BLaER1 treated with 17β-estradiol and CSF1 and Interleukin-3, amounts not matched to agents 10 nM and 100 nM (cell line): Measurements from ENCODE around the gene HID1.
"Not testable (repeated sequence)": the region's sequence is repeated elsewhere in the genome, so short reads cannot be mapped to it uniquely, and the experiment has no call there.

Source experiments
- H3K27ac ChIP-seq, 11 experiments: shearing (Covaris generic); formaldehyde crosslinking; 2 replicates each; pipeline ENCODE4 v1.8.1; 2022
- H3K27me3 ChIP-seq, 11 experiments: shearing (Covaris generic); formaldehyde crosslinking; 2 replicates each; pipeline ENCODE4 v1.8.1; 2022
- H3K36me3 ChIP-seq, 11 experiments: shearing (Covaris generic); formaldehyde crosslinking; 2 replicates each; pipeline ENCODE4 v1.8.1; 2022
- H3K4me1 ChIP-seq, 10 experiments: shearing (Covaris generic); formaldehyde crosslinking; 2 replicates each; pipeline ENCODE4 v1.8.1; 2022
- H3K4me2 ChIP-seq, 11 experiments: shearing (Covaris generic); formaldehyde crosslinking; 2 replicates each; pipeline ENCODE4 v1.8.1; 2022
- H3K4me3 ChIP-seq, 10 experiments: shearing (Covaris generic); formaldehyde crosslinking; 2 replicates each; pipeline ENCODE4 v1.8.1; 2022
- H3K9ac ChIP-seq, 11 experiments: shearing (Covaris generic); formaldehyde crosslinking; 2 replicates each; pipeline ENCODE4 v1.8.1; 2022
- H3K9me3 ChIP-seq, 11 experiments: shearing (Covaris generic); formaldehyde crosslinking; replicated peaks in 1 of 11; 2 replicates each; pipeline ENCODE4 v1.8.1; 2022
- H4K20me1 ChIP-seq, 11 experiments: shearing (Covaris generic); formaldehyde crosslinking; 2 replicates each; pipeline ENCODE4 v1.8.1; 2022
- Cebpa-rat ChIP-seq, 11 experiments: shearing (Covaris generic); IDR thresholded peaks; 2 replicates each; pipeline ENCODE4 v1.8.1; 2022

Gene HID1

GRCh38 chr17:75011401-75012095, 39.0 kb upstream of the HID1 start:
- peaks cover 0 to 4% (median 0%) of the 10 kb centered on the region in 11 experiments; a peak in 3 of 22 replicates for H4K20me1 ChIP-seq
- peak overlapping the region in 8 of 10 experiments; percentile 78 to 94 (median 80); a peak in 9 of 20 replicates for H3K4me3 ChIP-seq
- H3K9me3 ChIP-seq: no peaks in the 10 kb centered on the region
- H3K9ac ChIP-seq: peak overlapping the region in 10 of 11 experiments; percentile 79 to 89 (median 86); a peak in 14 of 22 replicates
- H3K36me3 ChIP-seq: peaks cover 0 to 16% (median 8%) of the 10 kb centered on the region in 11 experiments; a peak in 17 of 22 replicates
- peaks cover 18 to 36% (median 32%) of the 10 kb centered on the region in 10 experiments for H3K4me1 ChIP-seq
- no peaks in the 10 kb centered on the region for H3K27me3 ChIP-seq
- H3K27ac ChIP-seq: peak overlapping the region in 9 of 11 experiments; percentile 65 to 88 (median 85); a peak in 14 of 22 replicates
- TF ChIP-seq Cebpa-rat (IDR thresholded peaks at IDR 0.05): no peak
- H3K4me2 ChIP-seq: peak overlapping the region; percentile 76 to 99 (median 88)

DNA sequence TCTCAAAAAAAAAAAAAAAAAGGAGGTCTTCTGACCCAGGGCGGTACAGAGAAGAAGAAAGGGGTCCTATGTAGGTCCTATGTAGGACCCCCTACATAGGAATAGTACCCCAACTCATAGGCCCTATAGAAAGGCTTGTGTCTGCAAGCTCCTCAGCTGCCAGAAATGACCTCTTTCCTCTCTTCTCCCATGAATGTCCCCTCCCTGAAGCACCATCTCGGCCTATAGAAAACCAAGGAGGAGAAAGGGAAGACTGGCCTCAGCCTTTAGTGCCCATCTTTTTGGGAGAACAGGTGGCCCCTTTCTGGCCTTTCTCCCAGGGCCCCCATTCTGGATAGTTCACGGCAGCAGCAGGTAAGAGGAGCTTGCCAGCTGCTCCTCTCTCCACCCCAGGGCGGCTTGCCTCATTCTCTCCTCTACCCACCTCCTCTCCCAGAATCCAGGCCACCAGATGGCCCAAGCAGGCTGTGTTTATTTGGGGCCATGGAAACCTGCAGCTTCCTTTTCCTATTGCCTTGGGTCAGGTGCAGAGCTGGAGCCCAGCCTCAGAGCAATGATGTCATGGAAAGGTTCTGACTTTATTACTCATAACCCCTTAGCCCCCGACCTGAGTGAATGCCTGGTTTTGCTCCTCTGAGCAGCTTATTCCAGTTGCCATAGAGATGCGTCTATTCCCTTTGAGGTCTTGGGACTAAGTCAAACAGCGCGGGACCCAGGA, 38.3 kb upstream of the HID1 start:
- peak overlapping the region in 6 of 11 experiments; percentile 76 to 96 (median 86); a peak in 12 of 22 replicates for H3K4me2 ChIP-seq

DNA sequence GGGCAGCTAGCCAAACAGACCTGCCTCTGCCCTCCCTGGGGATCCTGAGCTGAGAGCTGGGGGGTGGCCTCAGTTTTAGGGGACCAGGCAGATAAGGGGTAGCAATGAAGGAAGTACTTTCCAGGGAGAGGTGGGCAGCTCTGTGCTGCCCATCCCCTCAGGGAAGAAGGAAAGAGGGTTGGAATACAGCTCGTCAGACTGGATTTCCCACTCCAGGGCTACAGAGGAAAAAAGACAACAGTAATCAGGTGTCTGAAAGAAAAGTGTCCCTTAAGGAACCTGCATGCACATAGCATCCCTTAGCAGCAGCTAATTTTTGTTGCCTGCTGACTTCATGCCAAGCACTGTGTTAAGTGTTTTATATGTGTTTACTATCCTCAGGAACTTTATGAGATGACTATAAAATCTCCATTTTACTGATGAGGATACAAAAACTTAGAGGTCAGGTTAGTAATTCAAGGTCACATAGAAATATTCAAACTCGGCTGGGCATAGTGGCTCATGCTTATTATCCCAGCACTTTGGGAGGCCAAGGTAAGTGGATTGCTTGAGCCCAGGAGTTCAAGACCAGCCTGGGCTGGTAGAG, 36.7 kb upstream of the HID1 start:
- Histone ChIP-seq H4K20me1 (peaks cover 0 to 4% (median 0%) of the 10 kb centered on the region in 11 experiments; a peak in 2 of 22 replicates), H3K9ac (no peak overlapping the region), H3K36me3 (no peaks in the 10 kb centered on the region; a peak in 1 of 22 replicates), H3K4me2 (no peak overlapping the region), H3K27me3 (no peaks in the 10 kb centered on the region), H3K27ac (no peak overlapping the region), H3K4me1 (peaks cover 12 to 32% (median 29%) of the 10 kb centered on the region in 10 experiments), H3K9me3 (no peaks in the 10 kb centered on the region), H3K4me3 (no peak overlapping the region)
- no peak for TF ChIP-seq Cebpa-rat (IDR thresholded peaks at IDR 0.05)

More for the DNA sequence above, 38.3 kb upstream of the HID1 start:
- no peaks in the 10 kb centered on the region for H3K9me3 ChIP-seq
- H3K9ac ChIP-seq: no peak overlapping the region
- no peak overlapping the region for H3K4me3 ChIP-seq
- no peaks in the 10 kb centered on the region for H3K27me3 ChIP-seq
- TF ChIP-seq Cebpa-rat (IDR thresholded peaks at IDR 0.05): no peak
- H4K20me1 ChIP-seq: peaks cover 0 to 4% (median 0%) of the 10 kb centered on the region in 11 experiments; a peak in 2 of 22 replicates
- H3K27ac ChIP-seq: no peak overlapping the region
- H3K4me1 ChIP-seq: peaks cover 18 to 36% (median 32%) of the 10 kb centered on the region in 10 experiments
- peaks cover 0 to 9% (median under 1%) of the 10 kb centered on the region in 11 experiments; a peak in 4 of 22 replicates for H3K36me3 ChIP-seq

GRCh38 chr17:75008373-75008772, 35.8 kb upstream of the HID1 start:
- H3K9me3 ChIP-seq: no peaks in the 10 kb centered on the region
- no peak for TF ChIP-seq Cebpa-rat (IDR thresholded peaks at IDR 0.05)

GRCh38 chr17:75006653-75007052, 34.1 kb upstream of the HID1 start:
- Histone ChIP-seq H3K4me3 (no peak overlapping the region), H3K27me3 (no peaks in the 10 kb centered on the region), H4K20me1 (peaks cover 0 to 3% (median 0%) of the 10 kb centered on the region in 11 experiments; a peak in 1 of 22 replicates), H3K4me1 (peaks cover 0 to 11% (median 10%) of the 10 kb centered on the region in 10 experiments; a peak in 16 of 20 replicates), H3K36me3 (peaks cover 0 to 22% (median 5%) of the 10 kb centered on the region in 11 experiments; a peak in 12 of 22 replicates), H3K4me2 (no peak overlapping the region), H3K27ac (no peak overlapping the region), H3K9me3 (no peaks in the 10 kb centered on the region), H3K9ac (no peak overlapping the region)
- TF ChIP-seq Cebpa-rat (IDR thresholded peaks at IDR 0.05): no peak

More at GRCh38 chr17:75008373-75008772, 35.8 kb upstream of the HID1 start:
- peaks cover 0 to 7% (median 0%) of the 10 kb centered on the region in 11 experiments; a peak in 7 of 22 replicates for H3K36me3 ChIP-seq
- no peak overlapping the region for H3K4me3 ChIP-seq
- H3K27ac ChIP-seq: no peak overlapping the region
- peaks cover 3 to 23% (median 21%) of the 10 kb centered on the region in 10 experiments for H3K4me1 ChIP-seq
- H4K20me1 ChIP-seq: 0 out of 22 replicates have a peak, but pooled peaks cover 0 to 3% (median 0%) of the 10 kb centered on the region in 11 experiments
- H3K9ac ChIP-seq: no peak overlapping the region
- no peak overlapping the region for H3K4me2 ChIP-seq
- H3K27me3 ChIP-seq: no peaks in the 10 kb centered on the region

GRCh38 chr17:75006084-75006483, 33.5 kb upstream of the HID1 start:
- not testable (repeated sequence) for H3K9ac ChIP-seq, H3K4me1 ChIP-seq, H3K4me3 ChIP-seq, H3K27me3 ChIP-seq, H3K27ac ChIP-seq, H4K20me1 ChIP-seq, H3K9me3 ChIP-seq, H3K4me2 ChIP-seq
- H3K36me3 ChIP-seq: peaks cover 0 to 28% (median 10%) of the 10 kb centered on the region in 11 experiments; a peak in 12 of 22 replicates

DNA sequence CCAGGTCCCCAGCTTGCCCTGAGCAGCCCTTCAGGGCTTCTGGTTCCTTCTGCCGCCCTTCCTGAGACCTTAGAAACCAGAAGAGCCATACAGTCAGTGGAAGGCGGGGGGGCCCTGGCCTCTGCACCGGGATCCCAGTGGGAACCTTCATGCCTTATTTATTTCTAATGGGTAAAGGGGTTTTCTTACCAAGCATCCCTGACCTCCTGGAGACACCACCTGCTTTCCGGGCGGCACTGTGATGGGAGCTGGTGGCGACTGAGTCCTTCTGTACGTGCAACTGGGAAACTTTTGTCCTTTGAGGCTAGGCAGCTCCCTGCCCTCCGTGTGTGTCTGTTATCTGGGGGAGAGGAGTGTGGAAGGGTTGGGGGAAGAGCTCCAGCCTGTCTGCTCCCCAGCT, 32.7 kb upstream of the HID1 start:
- Histone ChIP-seq H3K9ac (no peak overlapping the region), H3K4me2 (no peak overlapping the region), H3K36me3 (peaks cover 0 to 32% (median 12%) of the 10 kb centered on the region in 11 experiments; a peak in 12 of 22 replicates), H3K9me3 (no peaks in the 10 kb centered on the region), H4K20me1 (peaks cover 0 to 3% (median 0%) of the 10 kb centered on the region in 11 experiments; a peak in 1 of 22 replicates), H3K4me1 (peaks cover 0 to 8% (median 0%) of the 10 kb centered on the region in 10 experiments; a peak in 4 of 20 replicates), H3K4me3 (no peak overlapping the region), H3K27me3 (no peaks in the 10 kb centered on the region), H3K27ac (no peak overlapping the region)
- no peak for TF ChIP-seq Cebpa-rat (IDR thresholded peaks at IDR 0.05)

- Histone ChIP-seq H3K4me1 (peaks cover under 1 to 12% (median 4%) of the 10 kb centered on the region in 10 experiments; a peak in 18 of 20 replicates), H3K27me3 (no peaks in the 10 kb centered on the region)
- TF ChIP-seq Cebpa-rat (IDR thresholded peaks at IDR 0.05): no peak
These were observed 31.8 kb upstream of the HID1 start for GRCh38 chr17:75004371-75004770.

More at GRCh38 chr17:75004371-75004770, 31.8 kb upstream of the HID1 start:
- H3K9me3 ChIP-seq: no peaks in the 10 kb centered on the region
- no peak overlapping the region for H3K9ac ChIP-seq
- no peak overlapping the region for H3K4me2 ChIP-seq
- no peak overlapping the region for H3K27ac ChIP-seq
- H3K4me3 ChIP-seq: no peak overlapping the region
- H4K20me1 ChIP-seq: peaks cover 0 to 3% (median 0%) of the 10 kb centered on the region in 11 experiments; a peak in 1 of 22 replicates
- peaks cover 0 to 32% (median 12%) of the 10 kb centered on the region in 11 experiments; a peak in 12 of 22 replicates for H3K36me3 ChIP-seq
